K562 (cell line): ENCODE data around the gene TARBP1. TPM values are rescaled to one million over a fixed set of nuclear protein-coding genes. Genes with fewer than 3 reads are reported as not detected.

ENCODE experiments used
- COPS2 ChIP-seq: fragments of 450-650 bp; conservative IDR thresholded peaks from 2 replicates; pipeline ENCODE4 v1.6.1; 2016; ENCODE audit warnings: mild to moderate bottlenecking, moderate library complexity
- KDM1A ChIP-seq, 2 experiments: fragments of 450-650 bp; IDR thresholded peaks; 2 replicates each; pipeline ENCODE4 v1.6.1; 2016; ENCODE audit warnings: mild to moderate bottlenecking in 2 of 2
- MLLT1 ChIP-seq, 2 experiments: fragments of 450-650 bp; IDR thresholded peaks; 2 replicates each; pipeline ENCODE4 v1.6.1; 2016
- POLR3G ChIP-seq: IDR thresholded peaks from 2 replicates; pipeline ENCODE4 v1.6.1; 2011; ENCODE audit not compliant: insufficient read length, insufficient replicate concordance; ENCODE audit errors: extremely low read depth
- SRF ChIP-seq, 2 experiments: fragments of 250-450, 450-650 bp in 1 of 2; sonication (Bioruptor Pico) in 1 of 2; sonication (generic) in 1 of 2; formaldehyde crosslinking; IDR thresholded peaks; 2 replicates each; pipeline versions ENCODE4 v1.5.0 to v1.5.1; 2020 to 2022; ENCODE audit warnings: mild to moderate bottlenecking in 1 of 2, missing genetic modification reagents in 1 of 2
- TGIF2 ChIP-seq: sonication (generic); formaldehyde crosslinking; IDR thresholded peaks from 2 replicates; pipeline ENCODE4 v1.8.1; 2022; ENCODE audit warnings: mild to moderate bottlenecking, missing genetic modification reagents, moderate library complexity
- XRCC4 ChIP-seq: IDR thresholded peaks from one replicate; pipeline ENCODE4 v1.6.1; 2011; ENCODE audit not compliant: insufficient read depth, insufficient read length; ENCODE audit errors: extremely low read depth
- ZBED1 ChIP-seq: IDR thresholded peaks from 2 replicates; pipeline ENCODE4 v1.6.1; 2014
- ZBTB2 ChIP-seq: fragments of 450-650 bp; IDR thresholded peaks from 2 replicates; pipeline ENCODE4 v1.6.1; 2016; ENCODE audit warnings: antibody characterized with exemption
- ZBTB26 ChIP-seq: fragments of 450-650 bp; formaldehyde crosslinking; IDR thresholded peaks from 2 replicates; pipeline ENCODE4 v1.4.0; 2022; ENCODE audit warnings: missing genetic modification characterization
- ZBTB43 ChIP-seq: sonication (generic); formaldehyde crosslinking; IDR thresholded peaks from 2 replicates; pipeline ENCODE4 v1.8.0; 2023; ENCODE audit warnings: mild to moderate bottlenecking, missing genetic modification reagents
- ZNF140 ChIP-seq: fragments of 250-450 bp; sonication (Bioruptor Pico); IDR thresholded peaks from 2 replicates; pipeline ENCODE4 v1.8.0; 2021; ENCODE audit warnings: moderate library complexity, mild to moderate bottlenecking, inconsistent platforms
- ZNF23 ChIP-seq: fragments of 250-450 bp; sonication (Bioruptor Pico); IDR thresholded peaks from 2 replicates; pipeline ENCODE4 v1.4.0; 2020; ENCODE audit warnings: mild to moderate bottlenecking
- ZNF232 ChIP-seq: sonication (generic); formaldehyde crosslinking; IDR thresholded peaks from 2 replicates; pipeline ENCODE4 v1.8.0; 2022; ENCODE audit warnings: mild to moderate bottlenecking, missing genetic modification reagents
- ZNF57 ChIP-seq: fragments of 450-650 bp; formaldehyde crosslinking; IDR thresholded peaks from 2 replicates; pipeline ENCODE4 v1.4.0; 2020; ENCODE audit warnings: mild to moderate bottlenecking, moderate library complexity
- polyA plus RNA-seq, 8 experiments: library from polyadenylated mRNA; depleted of rRNA in 4 of 8; stranded (reverse) in 5 of 8; unstranded in 3 of 8; fragments of >200 nt; fragmentation: Nextera tagmentation in 2 of 8; fragmentation: Illumina TruSeq in 1 of 8; extraction: Ambion mirVana in 2 of 8; extraction: Trizol in 1 of 8; gene quantifications; 2 replicates each; pipeline versions ENCODE4 v1.2.1 to v1.2.3, GENCODE V29; 2011 to 2014; ENCODE audit warnings: inconsistent platforms in 1 of 8, missing spikeins in 1 of 8
- total RNA-seq, 7 experiments: library from RNA; depleted of rRNA in 6 of 7; stranded (reverse); fragments of >200 nt in 6 of 7; fragmentation: Illumina TruSeq in 2 of 7; extraction: Trizol in 2 of 7; gene quantifications; 2 replicates each; pipeline versions ENCODE4 v1.2.1 to v1.2.3, GENCODE V29; 2011 to 2021; ENCODE audit warnings: low replicate concordance in 1 of 7
- TF ChIP-seq, protein P1 (sequence below): fragments of 250-450 bp; sonication (Bioruptor Pico); IDR thresholded peaks from 2 replicates; pipeline ENCODE4 v1.8.0; 2022; ENCODE audit warnings: inconsistent platforms
- TF ChIP-seq, protein P2 (sequence below): fragments of 450-650 bp; formaldehyde crosslinking; IDR thresholded peaks from 2 replicates; pipeline ENCODE4 v1.4.0; 2020; ENCODE audit warnings: mild to moderate bottlenecking, moderate library complexity
- TF ChIP-seq, protein P3 (sequence below): fragments of 450-650 bp; IDR thresholded peaks from 2 replicates; pipeline ENCODE4 v1.6.1; 2016; ENCODE audit warnings: missing biosample characterization, missing genetic modification characterization

TARBP1 gene
- total and polyA plus RNA-seq, 9 of the 15 experiments (the other 6 are each of a cell fraction or from before 2014, with no cell fraction given): 8.8 to 48.0 (median 22.9) TPM

DNA sequence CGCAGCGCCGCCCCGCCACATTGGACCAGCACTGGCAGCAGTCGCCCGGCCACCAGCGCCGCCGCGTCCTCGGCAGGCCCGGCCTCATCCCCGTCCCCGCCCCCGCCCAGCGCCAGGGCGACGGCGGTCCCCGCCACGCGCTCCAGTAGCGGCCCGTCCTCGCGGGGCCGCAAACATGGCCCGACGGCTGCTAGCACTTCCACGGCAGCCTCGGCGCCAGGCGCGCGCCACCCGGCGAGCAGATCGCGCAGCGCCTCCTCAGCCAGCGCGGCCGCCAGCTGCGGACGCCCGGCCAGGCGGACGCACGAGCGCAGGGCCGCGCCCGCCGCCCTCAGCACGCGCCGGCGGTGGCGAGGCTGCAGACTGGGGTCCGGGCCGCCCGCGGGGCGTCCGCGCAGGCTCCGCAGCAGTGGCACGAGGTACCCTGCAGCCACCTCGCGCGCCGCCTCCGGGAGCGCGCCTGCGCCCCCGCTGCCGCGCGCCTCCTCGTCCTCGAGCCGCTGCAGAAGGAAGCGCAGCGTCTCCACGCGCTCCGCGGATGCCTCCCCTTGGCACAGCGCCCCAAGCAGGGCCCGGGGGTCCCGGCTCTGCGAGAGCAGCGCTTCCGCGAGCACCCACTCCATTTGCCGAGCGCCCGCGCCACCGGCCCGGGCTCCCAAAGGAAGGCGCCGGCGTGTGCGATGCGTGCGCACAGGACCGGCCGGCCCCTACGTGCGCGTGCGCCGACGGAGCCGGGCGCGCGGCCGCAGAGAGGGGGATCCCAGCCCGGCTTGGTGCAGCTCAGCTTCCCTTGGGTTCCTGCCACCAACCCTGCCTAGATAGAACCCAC is at the start of gene TARBP1 (continued):
- TF ChIP-seq ZNF232 (CRISPR knock-in tag) (no peak), COPS2 (no peak), ZNF140 (no peak), POLR3G (no peak), ZNF57 (CRISPR knock-in tag) (0 out of 2 replicates have a peak, but pooled peaks have one; percentile 15), ZBTB43 (CRISPR knock-in tag) (no peak), ZNF23 (CRISPR knock-in tag) (no peak), TGIF2 (CRISPR knock-in tag) (no peak), SRF (CRISPR knock-in tag; IDR thresholded peaks at IDR 0.05) (no peak), XRCC4 (no peak), ZBTB26 (CRISPR knock-in tag) (no peak), ZBTB2 (no peak), MLLT1 (IDR thresholded peaks at IDR 0.05) (no peak), KDM1A (IDR thresholded peaks at IDR 0.05) (no peak), ZBED1 (no peak)
- TF ChIP-seq, protein P1, sequence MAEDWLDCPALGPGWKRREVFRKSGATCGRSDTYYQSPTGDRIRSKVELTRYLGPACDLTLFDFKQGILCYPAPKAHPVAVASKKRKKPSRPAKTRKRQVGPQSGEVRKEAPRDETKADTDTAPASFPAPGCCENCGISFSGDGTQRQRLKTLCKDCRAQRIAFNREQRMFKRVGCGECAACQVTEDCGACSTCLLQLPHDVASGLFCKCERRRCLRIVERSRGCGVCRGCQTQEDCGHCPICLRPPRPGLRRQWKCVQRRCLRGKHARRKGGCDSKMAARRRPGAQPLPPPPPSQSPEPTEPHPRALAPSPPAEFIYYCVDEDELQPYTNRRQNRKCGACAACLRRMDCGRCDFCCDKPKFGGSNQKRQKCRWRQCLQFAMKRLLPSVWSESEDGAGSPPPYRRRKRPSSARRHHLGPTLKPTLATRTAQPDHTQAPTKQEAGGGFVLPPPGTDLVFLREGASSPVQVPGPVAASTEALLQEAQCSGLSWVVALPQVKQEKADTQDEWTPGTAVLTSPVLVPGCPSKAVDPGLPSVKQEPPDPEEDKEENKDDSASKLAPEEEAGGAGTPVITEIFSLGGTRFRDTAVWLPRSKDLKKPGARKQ (CRISPR knock-in tag): no peak
- TF ChIP-seq, protein P2, sequence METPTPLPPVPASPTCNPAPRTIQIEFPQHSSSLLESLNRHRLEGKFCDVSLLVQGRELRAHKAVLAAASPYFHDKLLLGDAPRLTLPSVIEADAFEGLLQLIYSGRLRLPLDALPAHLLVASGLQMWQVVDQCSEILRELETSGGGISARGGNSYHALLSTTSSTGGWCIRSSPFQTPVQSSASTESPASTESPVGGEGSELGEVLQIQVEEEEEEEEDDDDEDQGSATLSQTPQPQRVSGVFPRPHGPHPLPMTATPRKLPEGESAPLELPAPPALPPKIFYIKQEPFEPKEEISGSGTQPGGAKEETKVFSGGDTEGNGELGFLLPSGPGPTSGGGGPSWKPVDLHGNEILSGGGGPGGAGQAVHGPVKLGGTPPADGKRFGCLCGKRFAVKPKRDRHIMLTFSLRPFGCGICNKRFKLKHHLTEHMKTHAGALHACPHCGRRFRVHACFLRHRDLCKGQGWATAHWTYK (CRISPR knock-in tag): 0 out of 2 replicates have a peak, but pooled peaks have one; percentile 53
- TF ChIP-seq, protein P3, sequence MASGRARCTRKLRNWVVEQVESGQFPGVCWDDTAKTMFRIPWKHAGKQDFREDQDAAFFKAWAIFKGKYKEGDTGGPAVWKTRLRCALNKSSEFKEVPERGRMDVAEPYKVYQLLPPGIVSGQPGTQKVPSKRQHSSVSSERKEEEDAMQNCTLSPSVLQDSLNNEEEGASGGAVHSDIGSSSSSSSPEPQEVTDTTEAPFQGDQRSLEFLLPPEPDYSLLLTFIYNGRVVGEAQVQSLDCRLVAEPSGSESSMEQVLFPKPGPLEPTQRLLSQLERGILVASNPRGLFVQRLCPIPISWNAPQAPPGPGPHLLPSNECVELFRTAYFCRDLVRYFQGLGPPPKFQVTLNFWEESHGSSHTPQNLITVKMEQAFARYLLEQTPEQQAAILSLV: no peak
